K562 (cell line): ENCODE measurements around the gene CR2. TPM values are rescaled to one million over a fixed set of nuclear protein-coding genes. Genes with fewer than 3 reads are reported as not detected.
A peak's percentile ranks its signal among the peaks of the same experiment; 100 is the strongest.

Experiments used
- ATAC-seq: fragments of 200-7000 bp; cut with Tn5 transposase; 3 replicates; pipeline ENCODE4 v1.9.1; 2020; ENCODE audit warnings: moderate library complexity
- BruUV-seq: library from RNA; stranded (reverse); fragments of 400-500 nt; replicated peaks from 2 replicates; lab custom pipeline; 2021; lab: Mats Ljungman, UMichigan
- CTCF ChIA-PET: fragments of 300-600 bp; formaldehyde crosslinking; extraction: SDS; loops from one replicate; lab custom pipeline; 2021; ENCODE audit warnings: low intra/inter-chr PET ratio; lab: Yijun Ruan, JAX
- POLR2A ChIA-PET: fragments of 300-600, 350-650 bp; sonication (Branson Sonifier 250); formaldehyde crosslinking; extraction: SDS; loops from one replicate; lab custom pipeline; 2021; ENCODE audit warnings: antibody characterized with exemption, inconsistent platforms; lab: Yijun Ruan, JAX
- DNase-seq, 4 experiments: peaks; one replicate each; pipeline versions ENCODE4 v3.0.0 to v3.0.0-alpha.2; 2011 to 2018; ENCODE audit warnings: low spot score in 3 of 4, mixed read lengths in 3 of 4; ENCODE audit errors: extremely low read depth in 1 of 4
- FAIRE-seq: peaks from 2 replicates; lab custom pipeline; 2011; peaks lifted over from hg19 to GRCh38; lab: Jason Lieb, UNC
- H2AFZ ChIP-seq: 2 replicates; pipeline ENCODE4 v1.6.0; 2011; ENCODE audit warnings: low read depth, low read length, control low read depth, inconsistent platforms
- H3K27ac ChIP-seq: fragments of 200-600 bp; 3 replicates; pipeline ENCODE4 v1.8.0; 2011; ENCODE audit warnings: low read depth, mild to moderate bottlenecking, control low read depth, inconsistent platforms, low read length, moderate library complexity, mixed read lengths; ENCODE audit errors: extremely low read depth
- H3K27me3 ChIP-seq, 2 experiments: fragments of 300-600 bp in 1 of 2; 2 replicates in 1 of 2; 3 replicates in 1 of 2; pipeline versions ENCODE4 v1.6.0 to v1.8.0; 2011; ENCODE audit warnings: inconsistent platforms in 2 of 2, low read length in 2 of 2, mild to moderate bottlenecking in 1 of 2, mixed read lengths in 1 of 2, moderate library complexity in 1 of 2; ENCODE audit not compliant: control insufficient read depth in 2 of 2, insufficient read depth in 2 of 2
- H3K36me3 ChIP-seq: fragments of 300-600 bp; 3 replicates; pipeline ENCODE4 v1.8.0; 2011; ENCODE audit warnings: mild to moderate bottlenecking, low read length, inconsistent platforms; ENCODE audit not compliant: control insufficient read depth, insufficient read depth
- H3K4me1 ChIP-seq, 2 experiments: fragments of 200-600 bp in 1 of 2; replicated peaks in 1 of 2; 2 replicates in 1 of 2; 3 replicates in 1 of 2; pipeline versions ENCODE4 v1.5.1 to v1.8.0; 2011; ENCODE audit warnings: inconsistent platforms in 2 of 2, low read length in 2 of 2, mild to moderate bottlenecking in 1 of 2, mixed read lengths in 1 of 2, moderate library complexity in 1 of 2; ENCODE audit not compliant: control insufficient read depth in 2 of 2, insufficient read depth in 2 of 2
- H3K4me2 ChIP-seq: 2 replicates; pipeline ENCODE4 v1.6.1; 2011; ENCODE audit warnings: low read length, control low read depth, inconsistent platforms, mixed read lengths; ENCODE audit not compliant: insufficient read depth
- H3K4me3 ChIP-seq: fragments of 200-600 bp; sonication (generic), shearing (Covaris generic); 2 replicates; pipeline ENCODE4 v1.5.1; 2016; ENCODE audit warnings: control low read depth, inconsistent platforms
- H3K79me2 ChIP-seq: fragments of 200-600 bp; 3 replicates; pipeline ENCODE4 v1.8.0; 2011; ENCODE audit warnings: low read length, inconsistent platforms; ENCODE audit not compliant: control insufficient read depth, insufficient read depth
- H3K9ac ChIP-seq, 2 experiments: 2 replicates each; pipeline versions ENCODE4 v1.6.0 to v1.6.1; 2011; ENCODE audit warnings: low read depth in 2 of 2, low read length in 2 of 2, control low read depth in 1 of 2, inconsistent platforms in 1 of 2, mild to moderate bottlenecking in 1 of 2, mixed read lengths in 1 of 2; ENCODE audit not compliant: insufficient read depth in 1 of 2
- H3K9me1 ChIP-seq: one replicate; pipeline ENCODE4 v1.6.0; 2011; ENCODE audit warnings: inconsistent platforms, mild to moderate bottlenecking, low read length, moderate library complexity; ENCODE audit not compliant: control insufficient read depth, insufficient read depth
- H3K9me3 ChIP-seq: replicated peaks from 2 replicates; pipeline ENCODE4 v1.5.1; 2011; ENCODE audit warnings: low read depth, low read length, inconsistent platforms; ENCODE audit not compliant: control insufficient read depth, insufficient read depth
- H4K20me1 ChIP-seq: replicated peaks from 2 replicates; pipeline ENCODE4 v1.6.1; 2011; ENCODE audit warnings: low read length, inconsistent platforms, mixed read lengths; ENCODE audit not compliant: control insufficient read depth, insufficient read depth
- CXXC5 ChIP-seq: fragments of 250-450 bp; sonication (Bioruptor Pico); IDR thresholded peaks from 2 replicates; pipeline ENCODE4 v1.8.0; 2022; ENCODE audit warnings: inconsistent platforms, mild to moderate bottlenecking, moderate library complexity
- NFYB ChIP-seq: IDR thresholded peaks from 2 replicates; pipeline ENCODE4 v1.6.1; 2011; ENCODE audit warnings: mild to moderate bottlenecking, moderate library complexity; ENCODE audit not compliant: insufficient read length; ENCODE audit errors: extremely low read depth
- PTRF ChIP-seq: fragments of 450-650 bp; IDR thresholded peaks from 2 replicates; pipeline ENCODE4 v1.6.1; 2016; ENCODE audit warnings: mild to moderate bottlenecking, missing genetic modification characterization, missing compliant biosample characterization
- RBFOX2 ChIP-seq: fragments of 200-400 bp; formaldehyde crosslinking; IDR thresholded peaks from 2 replicates; pipeline ENCODE4 v1.6.1; 2017; ENCODE audit warnings: low read depth, mild to moderate bottlenecking, low read length, moderate library complexity
- WGBS: fragments of 100-300 bp; shearing (Covaris generic); methylation state at CpG from one replicate; pipeline ENCODE4 v1.1.6; 2016; ENCODE audit warnings: low coverage, mixed read lengths; ENCODE audit not compliant: insufficient coverage; ENCODE audit errors: missing lambda C conversion rate; 5-methylcytosine and 5-hydroxymethylcytosine counted together
- in situ Hi-C: fragments of 300-500 bp; cut with MboI; formaldehyde crosslinking; loops from 4 replicates; pipeline ENCODE4 v1.15.0; 2018; ENCODE audit warnings: inconsistent platforms, mixed read lengths
- intact Hi-C: fragments of 100-400 bp; cut with micrococcal nuclease; formaldehyde crosslinking; loops from 2 replicates; pipeline ENCODE4 v1.14.2; 2022
- polyA plus RNA-seq, 8 experiments: library from polyadenylated mRNA; depleted of rRNA in 4 of 8; stranded (reverse) in 5 of 8; unstranded in 3 of 8; fragments of >200 nt; fragmentation: Nextera tagmentation in 2 of 8; fragmentation: Illumina TruSeq in 1 of 8; extraction: Ambion mirVana in 2 of 8; extraction: Trizol in 1 of 8; gene quantifications; 2 replicates each; pipeline versions ENCODE4 v1.2.1 to v1.2.3, GENCODE V29; 2011 to 2014; ENCODE audit warnings: inconsistent platforms in 1 of 8, missing spikeins in 1 of 8
- total RNA-seq, 7 experiments: library from RNA; depleted of rRNA in 6 of 7; stranded (reverse); fragments of >200 nt in 6 of 7; fragmentation: Illumina TruSeq in 2 of 7; extraction: Trizol in 2 of 7; gene quantifications; 2 replicates each; pipeline versions ENCODE4 v1.2.1 to v1.2.3, GENCODE V29; 2011 to 2021; ENCODE audit warnings: low replicate concordance in 1 of 7
- TF ChIP-seq, protein P1 (sequence below), 2 experiments: IDR thresholded peaks; 2 replicates each; pipeline ENCODE4 v1.6.1; 2012; ENCODE audit warnings: improper control_type of control experiment in 2 of 2, low read depth in 2 of 2, low read length in 2 of 2, borderline replicate concordance in 1 of 2
- TF ChIP-seq, protein P2 (sequence below), 2 experiments: IDR thresholded peaks; 2 replicates each; pipeline ENCODE4 v1.6.1; 2011; ENCODE audit warnings: borderline replicate concordance in 1 of 2, control low read depth in 1 of 2, low read depth in 1 of 2, low read length in 1 of 2, mild to moderate bottlenecking in 1 of 2, mixed read lengths in 1 of 2, moderate library complexity in 1 of 2; ENCODE audit not compliant: insufficient read depth in 1 of 2, insufficient read length in 1 of 2, poor library complexity in 1 of 2, severe bottlenecking in 1 of 2; ENCODE audit errors: extremely low read depth in 1 of 2
- TF ChIP-seq, protein P3 (sequence below): sonication (generic); formaldehyde crosslinking; IDR thresholded peaks from 2 replicates; pipeline ENCODE4 v1.8.1; 2023; ENCODE audit warnings: mild to moderate bottlenecking, missing genetic modification reagents

The CR2 gene
- total and polyA plus RNA-seq, 9 of the 15 experiments (the other 6 are each of a cell fraction or from before 2014, with no cell fraction given): 0.07 to 0.67 (median 0.37) TPM

DNA sequence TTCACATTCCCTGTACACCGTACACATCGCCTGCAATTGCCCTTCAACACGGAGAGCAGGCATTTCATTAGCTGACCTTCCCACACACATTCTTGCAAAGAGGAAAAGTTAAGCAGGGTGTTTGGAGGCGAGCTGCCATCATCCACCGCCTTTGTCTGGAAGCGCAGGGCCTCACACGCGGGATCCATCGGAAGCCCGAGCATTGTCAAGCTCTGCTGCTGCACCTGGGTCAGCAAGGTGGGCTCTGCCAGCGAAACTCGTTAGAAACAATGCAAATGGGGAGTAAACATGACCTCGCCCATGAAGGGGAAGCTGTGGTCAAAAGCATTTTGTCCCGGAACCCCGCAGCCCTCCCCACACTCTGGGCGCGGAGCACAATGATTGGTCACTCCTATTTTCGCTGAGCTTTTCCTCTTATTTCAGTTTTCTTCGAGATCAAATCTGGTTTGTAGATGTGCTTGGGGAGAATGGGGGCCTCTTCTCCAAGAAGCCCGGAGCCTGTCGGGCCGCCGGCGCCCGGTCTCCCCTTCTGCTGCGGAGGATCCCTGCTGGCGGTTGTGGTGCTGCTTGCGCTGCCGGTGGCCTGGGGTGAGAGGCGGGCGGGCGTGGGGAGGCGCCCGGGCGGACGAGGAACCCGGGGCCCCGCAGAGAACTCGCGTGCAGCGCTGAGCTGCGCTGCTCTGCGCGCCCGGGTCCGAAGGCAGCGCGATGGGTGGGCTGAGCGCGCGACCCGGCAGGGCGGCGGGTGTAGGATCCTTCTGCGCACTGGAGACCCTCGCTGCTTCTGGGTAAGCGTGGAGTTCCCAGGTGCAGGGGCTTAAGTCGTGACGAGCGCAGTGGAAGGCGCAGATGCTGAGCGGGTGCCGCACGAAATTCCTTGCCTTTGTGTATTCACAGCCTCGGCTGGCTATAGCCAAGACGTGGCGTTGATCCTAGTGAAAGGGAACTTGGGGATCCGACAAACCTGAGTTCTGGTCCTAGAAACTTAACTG lies 42.0 kb downstream of the CR2 start, which contains the start of gene CR1:
CR1 (plus strand) TSS at position 357 of the 992 bp plus-strand sequence; CDS start at position 468, 111 bp downstream.
- Histone ChIP-seq H3K9me3 (no peaks in the 10 kb centered on the region), H2AFZ (peak within 1 kb of the TSS; percentile 61), H3K4me2 (peak within 1 kb of the TSS; percentile 52), H4K20me1 (no peaks in the 10 kb centered on the region), H3K79me2 (no peaks in the 10 kb centered on the region), H3K4me3 (peak within 1 kb of the TSS; percentile 30), H3K4me1 (peaks cover 10 to 14% of the 10 kb centered on the region in 2 experiments), H3K36me3 (no peaks in the 10 kb centered on the region), H3K9ac (peak within 1 kb of the TSS; percentile 29 to 83; a peak in 3 of 4 replicates), H3K9me1 (no peaks in the 10 kb centered on the region), H3K27ac (no peak within 1 kb of the TSS), H3K27me3 (no peaks in the 10 kb centered on the region)
- BruUV-seq: no TSS peak
- no peak for FAIRE-seq
- DNase-seq: peak; percentile 19 to 42 (median 27)
- ChIA-PET CTCF (interaction anchor here (1.4 kb wide), 1 partner anchor 771 kb away, joined by 3 read pairs; no protein-coding TSS in a partner anchor), POLR2A (no interaction called here)
- intact Hi-C loops (loop anchor here (5.0 kb wide), 4 partner anchors 314 to 759 kb away; no protein-coding TSS in a partner anchor), in situ Hi-C loops (no loop called here)
- 36% methylated on average over 49 of the region's 68 CpGs for WGBS
- peak; percentile 64 for ATAC-seq
- TF ChIP-seq, protein P1, sequence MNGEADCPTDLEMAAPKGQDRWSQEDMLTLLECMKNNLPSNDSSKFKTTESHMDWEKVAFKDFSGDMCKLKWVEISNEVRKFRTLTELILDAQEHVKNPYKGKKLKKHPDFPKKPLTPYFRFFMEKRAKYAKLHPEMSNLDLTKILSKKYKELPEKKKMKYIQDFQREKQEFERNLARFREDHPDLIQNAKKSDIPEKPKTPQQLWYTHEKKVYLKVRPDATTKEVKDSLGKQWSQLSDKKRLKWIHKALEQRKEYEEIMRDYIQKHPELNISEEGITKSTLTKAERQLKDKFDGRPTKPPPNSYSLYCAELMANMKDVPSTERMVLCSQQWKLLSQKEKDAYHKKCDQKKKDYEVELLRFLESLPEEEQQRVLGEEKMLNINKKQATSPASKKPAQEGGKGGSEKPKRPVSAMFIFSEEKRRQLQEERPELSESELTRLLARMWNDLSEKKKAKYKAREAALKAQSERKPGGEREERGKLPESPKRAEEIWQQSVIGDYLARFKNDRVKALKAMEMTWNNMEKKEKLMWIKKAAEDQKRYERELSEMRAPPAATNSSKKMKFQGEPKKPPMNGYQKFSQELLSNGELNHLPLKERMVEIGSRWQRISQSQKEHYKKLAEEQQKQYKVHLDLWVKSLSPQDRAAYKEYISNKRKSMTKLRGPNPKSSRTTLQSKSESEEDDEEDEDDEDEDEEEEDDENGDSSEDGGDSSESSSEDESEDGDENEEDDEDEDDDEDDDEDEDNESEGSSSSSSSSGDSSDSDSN (IDR thresholded peaks at IDR 0.05; ENCODE audit: borderline replicate concordance in 1 of 2, low read depth in 2 of 2, low read length in 2 of 2): peak in 1 of 2 experiments; percentile 62; a peak in 1 of 4 replicates
- TF ChIP-seq, protein P2, sequence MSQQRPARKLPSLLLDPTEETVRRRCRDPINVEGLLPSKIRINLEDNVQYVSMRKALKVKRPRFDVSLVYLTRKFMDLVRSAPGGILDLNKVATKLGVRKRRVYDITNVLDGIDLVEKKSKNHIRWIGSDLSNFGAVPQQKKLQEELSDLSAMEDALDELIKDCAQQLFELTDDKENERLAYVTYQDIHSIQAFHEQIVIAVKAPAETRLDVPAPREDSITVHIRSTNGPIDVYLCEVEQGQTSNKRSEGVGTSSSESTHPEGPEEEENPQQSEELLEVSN (IDR thresholded peaks at IDR 0.05; ENCODE audit: borderline replicate concordance in 1 of 2, extremely low read depth in 1 of 2, insufficient read depth in 1 of 2, insufficient read length in 1 of 2, low read depth in 1 of 2, low read length in 1 of 2, poor library complexity in 1 of 2, severe bottlenecking in 1 of 2): peak in 1 of 2 experiments; percentile 54
- TF ChIP-seq CXXC5 (0 out of 2 replicates have a peak, but pooled peaks have one; percentile 32), NFYB (peak; percentile 24), PTRF (tag) (no peak), RBFOX2 (peak; percentile 54)
- TF ChIP-seq, protein P3, sequence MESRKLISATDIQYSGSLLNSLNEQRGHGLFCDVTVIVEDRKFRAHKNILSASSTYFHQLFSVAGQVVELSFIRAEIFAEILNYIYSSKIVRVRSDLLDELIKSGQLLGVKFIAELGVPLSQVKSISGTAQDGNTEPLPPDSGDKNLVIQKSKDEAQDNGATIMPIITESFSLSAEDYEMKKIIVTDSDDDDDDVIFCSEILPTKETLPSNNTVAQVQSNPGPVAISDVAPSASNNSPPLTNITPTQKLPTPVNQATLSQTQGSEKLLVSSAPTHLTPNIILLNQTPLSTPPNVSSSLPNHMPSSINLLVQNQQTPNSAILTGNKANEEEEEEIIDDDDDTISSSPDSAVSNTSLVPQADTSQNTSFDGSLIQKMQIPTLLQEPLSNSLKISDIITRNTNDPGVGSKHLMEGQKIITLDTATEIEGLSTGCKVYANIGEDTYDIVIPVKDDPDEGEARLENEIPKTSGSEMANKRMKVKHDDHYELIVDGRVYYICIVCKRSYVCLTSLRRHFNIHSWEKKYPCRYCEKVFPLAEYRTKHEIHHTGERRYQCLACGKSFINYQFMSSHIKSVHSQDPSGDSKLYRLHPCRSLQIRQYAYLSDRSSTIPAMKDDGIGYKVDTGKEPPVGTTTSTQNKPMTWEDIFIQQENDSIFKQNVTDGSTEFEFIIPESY (CRISPR knock-in tag): peak; percentile 62
